Measurements from ENCODE around the gene GNPTAB.

GRCh38 chr12:101803978-101804377, 26.8 kb downstream of the GNPTAB start:
- TF ChIP-seq CTCF (IDR thresholded peaks at IDR 0.05), result no peak
- no peak for TF ChIP-seq POLR2AphosphoS5 (IDR thresholded peaks at IDR 0.05; ENCODE audit: low read depth, low read length)
- TF ChIP-seq SIN3A (IDR thresholded peaks at IDR 0.05; ENCODE audit: borderline replicate concordance, insufficient read depth, low read depth, low read length), result no peak
- TF ChIP-seq TCF7L2 (IDR thresholded peaks at IDR 0.05; ENCODE audit: low read depth, low read length), result no peak
- no peak for TF ChIP-seq REST (IDR thresholded peaks at IDR 0.05; ENCODE audit: insufficient read depth in 1 of 2, low read depth in 2 of 2, low read length in 1 of 2)

All from Panc1 (cell line).